Neuron (in vitro differentiated cells): ENCODE data around the gene PPM1E.
"Not testable (repeated sequence)": the region's sequence is repeated elsewhere in the genome, so short reads cannot be mapped to it uniquely, and the experiment has no call there.

Experiments used
- H2AFZ ChIP-seq: one replicate; pipeline ENCODE4 v1.6.1; 2013; ENCODE audit warnings: low read depth, mild to moderate bottlenecking, inconsistent platforms, low read length, moderate library complexity
- H3K27me3 ChIP-seq: one replicate; pipeline ENCODE4 v1.6.1; 2013; ENCODE audit warnings: low read length; ENCODE audit not compliant: insufficient read depth
- H3K36me3 ChIP-seq: one replicate; pipeline ENCODE4 v1.6.1; 2013; ENCODE audit warnings: low read length; ENCODE audit not compliant: insufficient read depth
- H3K4me1 ChIP-seq: one replicate; pipeline ENCODE4 v1.6.1; 2013; ENCODE audit warnings: low read length; ENCODE audit not compliant: insufficient read depth
- H3K4me3 ChIP-seq: 2 replicates; pipeline ENCODE4 v1.5.1; 2013; ENCODE audit warnings: mild to moderate bottlenecking, low read length, moderate library complexity
- H3K9me3 ChIP-seq: one replicate; pipeline ENCODE4 v1.6.1; 2013; ENCODE audit warnings: low read length

Gene PPM1E

DNA sequence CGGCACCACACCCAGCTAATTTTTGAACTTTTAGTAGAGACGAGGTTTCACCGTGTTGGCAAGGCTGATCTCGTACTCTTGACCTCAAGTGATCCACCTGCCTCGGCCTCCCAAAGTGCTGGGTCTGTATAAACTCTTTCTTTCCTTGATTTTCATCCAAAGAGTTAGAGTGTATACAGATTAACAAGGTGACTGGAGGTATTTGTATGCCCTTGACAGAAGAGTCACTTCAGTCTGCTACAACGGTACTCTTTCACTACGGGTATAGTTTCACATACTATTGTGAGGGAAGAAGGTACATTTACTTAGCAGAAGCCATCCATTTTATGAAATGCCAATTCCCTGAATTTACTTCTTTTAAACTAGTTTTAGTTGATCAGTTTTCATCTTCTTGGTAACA, 32.5 kb downstream of the PPM1E start:
- H3K9me3 ChIP-seq, result no peaks in the 10 kb centered on the region
- H3K27me3 ChIP-seq, result no peaks in the 10 kb centered on the region

DNA sequence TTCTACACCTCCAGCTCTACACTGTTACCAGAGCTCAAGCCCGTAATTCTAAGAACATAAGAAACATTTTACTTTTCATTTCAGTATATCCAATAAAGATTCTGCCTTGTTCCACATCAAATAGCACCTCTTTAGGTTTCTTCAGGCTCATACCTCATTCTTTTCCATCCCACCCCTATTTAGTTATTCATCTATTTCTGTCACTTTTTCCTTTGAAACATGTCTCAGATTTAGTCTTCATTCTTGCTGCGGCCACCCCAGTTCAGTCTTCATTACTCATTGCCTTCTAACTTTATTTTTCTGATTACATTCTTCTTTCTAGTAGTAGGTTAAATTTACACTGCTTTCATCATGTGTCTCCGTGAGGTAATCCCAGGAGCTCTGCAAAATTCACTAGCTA, 33.5 kb downstream of the PPM1E start:
- H3K27me3 ChIP-seq, result no peaks in the 10 kb centered on the region
- no peak overlapping the region for H2AFZ ChIP-seq
- peaks cover 2% of the 10 kb centered on the region for H3K9me3 ChIP-seq
- peaks cover 2% of the 10 kb centered on the region for H3K36me3 ChIP-seq
- peaks cover 3% of the 10 kb centered on the region for H3K4me1 ChIP-seq
- no peak overlapping the region for H3K4me3 ChIP-seq

More for the DNA sequence above, 32.5 kb downstream of the PPM1E start:
- H2AFZ ChIP-seq, result no peak overlapping the region
- H3K4me3 ChIP-seq, result no peak overlapping the region
- peaks cover 3% of the 10 kb centered on the region for H3K4me1 ChIP-seq
- H3K36me3 ChIP-seq, result no peaks in the 10 kb centered on the region

DNA sequence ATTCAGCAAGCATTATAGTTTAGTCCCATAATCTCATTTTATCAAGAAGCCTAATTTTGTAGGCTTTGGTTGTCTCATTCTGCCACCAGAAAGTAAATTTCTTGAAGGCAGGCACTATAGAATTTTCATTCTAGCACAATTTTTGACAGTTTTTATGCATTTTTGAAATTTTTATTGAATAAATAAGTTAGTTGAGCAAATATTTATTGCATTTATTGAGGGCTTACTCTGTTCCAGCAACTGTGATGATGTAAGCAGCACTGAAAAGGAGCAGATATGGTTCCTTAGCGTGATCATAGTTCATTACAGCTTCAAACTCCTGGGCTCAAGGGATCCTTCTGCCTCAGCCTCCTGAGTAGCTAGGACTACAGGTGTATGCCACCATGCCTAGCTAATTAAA, 34.2 kb downstream of the PPM1E start:
- H2AFZ ChIP-seq, result no peak overlapping the region
- peaks cover 2% of the 10 kb centered on the region for H3K36me3 ChIP-seq
- H3K4me1 ChIP-seq, result peaks cover 3% of the 10 kb centered on the region
- peaks cover 3% of the 10 kb centered on the region for H3K9me3 ChIP-seq
- H3K27me3 ChIP-seq, result no peaks in the 10 kb centered on the region
- no peak overlapping the region for H3K4me3 ChIP-seq

DNA sequence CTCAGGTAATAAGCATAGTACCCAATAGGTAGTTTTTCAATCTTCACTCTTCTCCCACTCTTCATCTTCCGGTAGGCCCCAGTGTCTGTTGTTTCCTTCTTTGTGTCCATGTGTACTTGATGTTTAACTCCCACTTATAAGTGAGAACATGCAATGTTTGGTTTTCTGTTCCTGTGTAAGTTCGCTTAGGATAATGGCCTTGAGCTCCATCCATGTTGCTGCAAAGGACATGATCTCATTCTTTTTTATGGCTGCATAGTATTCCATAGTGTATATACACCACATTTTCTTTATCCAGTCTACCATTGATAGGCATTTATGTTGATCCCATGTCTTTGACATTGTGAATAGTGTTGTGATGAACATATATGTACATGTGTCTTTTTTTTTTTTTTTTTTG, 38.9 kb downstream of the PPM1E start:
- H3K4me1 ChIP-seq, H2AFZ ChIP-seq, H3K27me3 ChIP-seq, H3K9me3 ChIP-seq, H3K36me3 ChIP-seq, H3K4me3 ChIP-seq: not testable (repeated sequence)

DNA sequence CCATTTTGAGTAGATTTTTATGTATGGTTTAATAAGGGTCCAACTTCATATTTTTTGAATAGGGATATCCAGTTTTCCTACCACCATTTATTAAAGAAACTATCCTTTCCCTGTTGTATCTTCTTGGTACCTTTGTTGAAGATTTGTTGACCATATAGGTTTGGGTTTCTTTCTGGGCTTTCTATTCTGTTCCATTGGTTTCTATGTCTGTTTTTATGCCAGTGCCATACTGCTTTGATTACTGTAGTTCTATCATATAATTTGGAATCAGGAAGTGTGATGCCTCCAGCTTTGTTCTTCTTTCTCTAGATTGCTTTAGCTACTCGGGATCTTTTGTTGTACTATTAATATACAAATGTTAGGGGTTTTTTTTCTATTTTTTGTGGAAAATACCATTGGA, 46.5 kb downstream of the PPM1E start:
- no peak overlapping the region for H2AFZ ChIP-seq
- no peaks in the 10 kb centered on the region for H3K36me3 ChIP-seq
- H3K9me3 ChIP-seq, result no peaks in the 10 kb centered on the region
- no peaks in the 10 kb centered on the region for H3K27me3 ChIP-seq
- H3K4me1 ChIP-seq, result no peaks in the 10 kb centered on the region
- H3K4me3 ChIP-seq, result no peak overlapping the region

DNA sequence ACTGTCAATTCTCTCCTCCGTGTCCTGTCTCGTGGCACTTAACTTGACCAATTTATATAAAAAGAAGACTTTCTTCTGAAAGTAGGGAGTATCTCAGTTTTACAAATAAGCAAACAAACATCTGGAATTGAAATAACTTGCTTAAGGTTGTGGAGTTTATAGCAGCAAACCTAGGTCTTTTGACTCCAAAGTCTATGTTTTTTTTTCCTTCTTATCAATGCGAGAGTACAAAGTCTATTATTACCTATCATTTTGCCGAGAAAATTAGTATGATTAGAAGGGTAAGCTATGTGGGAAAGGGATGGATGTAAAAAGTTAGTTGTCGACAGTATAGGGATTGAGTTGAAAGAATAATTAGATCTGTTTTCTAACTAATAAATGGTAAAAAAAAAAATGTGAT, 50.4 kb downstream of the PPM1E start:
- Histone ChIP-seq H3K4me3 (no peak overlapping the region), H3K9me3 (no peaks in the 10 kb centered on the region), H3K4me1 (no peaks in the 10 kb centered on the region), H3K36me3 (no peaks in the 10 kb centered on the region), H3K27me3 (no peaks in the 10 kb centered on the region), H2AFZ (no peak overlapping the region)

DNA sequence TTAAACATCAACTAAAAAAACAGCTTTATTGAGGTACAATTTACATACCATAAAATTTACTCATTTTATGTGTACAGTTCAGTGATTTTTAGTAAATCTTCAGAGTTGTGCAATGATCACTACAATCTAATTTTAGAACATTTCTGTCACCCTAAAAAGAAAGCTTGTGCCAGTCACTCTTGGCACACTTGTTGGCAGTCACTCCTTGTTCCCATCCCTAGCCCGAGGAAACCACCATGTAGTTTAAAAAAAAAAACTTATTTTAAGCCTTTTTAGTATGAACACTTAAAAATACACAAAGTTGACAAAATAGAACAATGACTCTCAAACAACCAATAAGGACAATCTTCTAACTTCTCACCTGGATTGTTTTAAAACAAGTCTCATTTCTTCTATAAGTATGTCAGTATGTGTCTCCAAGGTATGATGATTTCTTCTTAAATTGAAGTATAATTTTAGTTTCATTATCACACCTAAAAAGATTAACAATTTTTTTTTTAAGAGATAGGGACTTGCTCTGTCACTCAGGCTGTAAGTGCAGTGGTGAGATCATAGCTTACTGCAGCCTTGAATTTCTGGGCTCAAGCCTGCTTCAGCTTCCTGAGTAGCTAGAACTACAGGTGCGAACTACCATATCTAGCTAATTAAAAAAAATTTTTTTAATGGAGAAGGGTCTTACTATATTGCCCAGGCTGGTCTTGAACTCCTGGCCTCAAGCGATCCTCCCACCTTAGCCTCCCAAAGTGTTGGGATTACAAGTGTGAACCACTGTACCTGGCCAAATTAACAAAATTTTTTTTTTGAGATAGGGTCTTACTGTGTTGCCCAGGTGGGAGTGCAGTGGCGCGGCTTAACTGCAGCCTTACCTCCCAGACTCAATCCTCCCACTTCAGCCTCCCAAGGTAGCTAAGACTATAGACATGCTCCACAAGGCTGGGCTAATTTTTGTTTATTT, 53.2 kb downstream of the PPM1E start:
- Histone ChIP-seq H3K4me3 (no peak overlapping the region), H3K4me1 (no peaks in the 10 kb centered on the region), H2AFZ (no peak overlapping the region), H3K27me3 (no peaks in the 10 kb centered on the region), H3K36me3 (no peaks in the 10 kb centered on the region), H3K9me3 (no peaks in the 10 kb centered on the region)

DNA sequence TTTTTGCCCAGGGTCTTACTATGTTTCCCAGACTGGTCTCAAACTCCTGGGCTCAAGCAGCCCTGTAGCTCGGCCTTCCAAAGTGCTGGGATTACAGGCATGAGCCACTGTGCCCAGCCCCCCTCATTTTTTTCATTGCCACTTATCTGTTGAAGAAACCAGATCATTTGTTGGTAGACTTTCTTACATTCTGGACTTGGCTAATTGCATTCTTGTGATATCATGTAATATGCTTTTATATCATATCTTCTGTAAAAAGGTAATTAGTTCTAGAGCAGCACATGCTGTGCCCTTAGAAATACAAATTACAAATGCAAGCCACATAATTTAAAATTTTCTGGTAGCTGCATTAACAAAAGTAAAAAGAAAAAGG, 53.9 kb downstream of the PPM1E start:
- no peak overlapping the region for H3K4me3 ChIP-seq
- H3K36me3 ChIP-seq, result no peaks in the 10 kb centered on the region

DNA sequence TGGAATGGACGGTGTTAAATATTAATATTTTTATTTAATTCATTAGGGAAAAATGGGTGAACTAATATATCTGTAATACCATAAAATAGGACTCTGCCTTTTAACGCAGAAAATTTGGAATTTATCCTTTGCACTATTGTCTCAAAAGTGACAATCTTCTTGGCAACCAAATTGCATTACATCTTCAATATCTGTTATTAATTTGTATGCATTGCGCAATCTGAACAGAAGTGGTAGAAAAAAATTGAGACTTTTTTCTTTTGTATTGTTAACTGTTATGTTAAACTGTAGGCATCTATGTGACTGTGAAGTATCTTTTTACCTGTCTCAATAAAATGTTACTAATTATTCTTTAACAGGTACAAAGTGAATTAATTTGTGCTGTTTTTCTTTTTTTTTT, 55.6 kb downstream of the PPM1E start:
- no peaks in the 10 kb centered on the region for H3K9me3 ChIP-seq
- H3K36me3 ChIP-seq, result no peaks in the 10 kb centered on the region
- H3K4me3 ChIP-seq, result no peak overlapping the region
- H2AFZ ChIP-seq, result no peak overlapping the region
- no peaks in the 10 kb centered on the region for H3K4me1 ChIP-seq
- H3K27me3 ChIP-seq, result no peaks in the 10 kb centered on the region

More for the DNA sequence above, 53.9 kb downstream of the PPM1E start:
- H3K4me1 ChIP-seq, result no peaks in the 10 kb centered on the region
- H3K27me3 ChIP-seq, result no peaks in the 10 kb centered on the region
- H3K9me3 ChIP-seq, result no peaks in the 10 kb centered on the region
- H2AFZ ChIP-seq, result no peak overlapping the region

DNA sequence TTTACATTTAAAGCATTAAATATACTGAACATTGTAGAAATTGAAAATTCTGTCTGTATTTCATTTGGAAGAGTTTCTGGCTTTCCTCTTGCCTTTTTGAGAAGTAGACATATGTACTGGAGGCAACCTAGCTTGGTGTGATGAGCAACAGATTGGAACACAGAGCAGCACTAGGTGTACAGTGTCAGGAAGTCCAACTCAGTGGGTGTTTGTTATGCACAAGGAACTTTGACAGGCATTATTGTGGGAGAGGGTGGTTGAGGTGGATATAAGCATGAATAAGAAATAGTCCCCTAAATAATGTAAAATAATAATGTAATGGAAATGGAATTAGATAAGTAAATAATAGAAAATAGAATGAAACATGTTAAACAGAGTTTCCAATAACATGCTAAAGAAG, 58.1 kb downstream of the PPM1E start:
- peaks cover 2% of the 10 kb centered on the region for H3K9me3 ChIP-seq
- no peak overlapping the region for H3K4me3 ChIP-seq
- no peaks in the 10 kb centered on the region for H3K4me1 ChIP-seq
- no peak overlapping the region for H2AFZ ChIP-seq
- no peaks in the 10 kb centered on the region for H3K27me3 ChIP-seq
- H3K36me3 ChIP-seq, result no peaks in the 10 kb centered on the region

DNA sequence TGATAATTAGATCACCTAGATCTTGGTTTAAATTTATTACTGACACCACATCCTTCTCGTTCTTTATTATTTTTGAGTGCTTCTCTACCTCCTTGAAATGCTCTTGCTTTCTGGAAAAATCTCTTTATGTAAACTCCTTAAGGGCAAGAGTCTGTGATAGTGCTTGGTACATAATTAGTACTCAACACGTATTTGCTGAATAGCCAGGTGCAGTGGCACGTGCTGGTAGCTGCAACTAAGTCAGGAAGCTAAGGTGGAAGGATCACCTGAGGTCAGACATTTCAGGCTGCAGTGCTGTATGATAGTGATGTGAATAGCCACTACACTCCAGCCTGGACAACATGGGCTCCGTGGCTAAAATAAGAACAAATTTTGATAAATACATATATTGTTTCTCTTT, 63.0 kb downstream of the PPM1E start:
- Histone ChIP-seq H2AFZ (no peak overlapping the region), H3K9me3 (peaks cover 2% of the 10 kb centered on the region), H3K36me3 (no peaks in the 10 kb centered on the region), H3K4me3 (no peak overlapping the region), H3K4me1 (peaks cover 20% of the 10 kb centered on the region), H3K27me3 (no peaks in the 10 kb centered on the region)

DNA sequence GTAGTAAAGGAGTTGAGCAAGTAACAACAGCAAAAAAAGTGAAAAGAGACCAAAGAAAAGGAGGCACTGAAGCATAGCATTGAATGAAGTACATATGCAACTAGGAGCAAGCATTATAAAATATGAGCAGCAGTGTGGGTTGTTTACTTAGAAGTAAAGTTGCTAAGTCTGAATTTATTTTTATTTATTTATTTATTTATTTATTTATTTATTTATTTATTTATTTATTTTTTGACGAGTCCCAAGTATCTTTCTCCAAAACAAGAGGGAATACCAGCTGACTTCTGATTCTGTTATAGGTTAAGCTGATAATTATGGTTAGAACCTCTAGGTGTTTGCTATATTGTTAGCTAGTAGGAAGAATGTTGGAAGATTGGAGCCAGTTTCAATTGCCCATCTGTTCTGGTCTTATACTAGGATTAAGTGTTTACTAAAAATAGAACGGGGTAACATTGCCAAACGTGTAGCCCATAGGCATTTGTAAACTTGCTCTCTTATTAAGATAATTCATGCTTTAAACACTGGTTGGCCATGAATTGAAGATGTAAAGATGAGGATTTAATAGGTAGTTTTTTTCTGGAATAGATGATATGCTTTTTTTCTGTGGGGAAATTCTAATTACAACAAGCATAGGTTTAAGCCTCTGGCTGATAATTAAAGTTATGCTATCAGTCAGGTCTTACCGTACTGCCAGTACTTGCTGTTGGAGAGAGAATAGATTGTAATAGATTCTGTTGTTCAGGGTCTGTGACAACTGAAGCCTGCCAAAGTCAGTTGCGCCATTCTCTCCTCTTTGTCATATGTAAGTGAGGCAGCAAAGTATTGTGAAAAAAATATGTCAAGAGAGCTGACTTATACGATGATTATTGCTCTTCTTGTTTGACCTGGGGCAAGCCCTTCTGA, 66.7 kb downstream of the PPM1E start:
- Histone ChIP-seq H3K4me3 (peak overlapping the region; percentile 16), H3K36me3 (no peaks in the 10 kb centered on the region), H3K4me1 (peaks cover 20% of the 10 kb centered on the region), H2AFZ (peak overlapping the region; percentile 8), H3K27me3 (no peaks in the 10 kb centered on the region), H3K9me3 (no peaks in the 10 kb centered on the region)

DNA sequence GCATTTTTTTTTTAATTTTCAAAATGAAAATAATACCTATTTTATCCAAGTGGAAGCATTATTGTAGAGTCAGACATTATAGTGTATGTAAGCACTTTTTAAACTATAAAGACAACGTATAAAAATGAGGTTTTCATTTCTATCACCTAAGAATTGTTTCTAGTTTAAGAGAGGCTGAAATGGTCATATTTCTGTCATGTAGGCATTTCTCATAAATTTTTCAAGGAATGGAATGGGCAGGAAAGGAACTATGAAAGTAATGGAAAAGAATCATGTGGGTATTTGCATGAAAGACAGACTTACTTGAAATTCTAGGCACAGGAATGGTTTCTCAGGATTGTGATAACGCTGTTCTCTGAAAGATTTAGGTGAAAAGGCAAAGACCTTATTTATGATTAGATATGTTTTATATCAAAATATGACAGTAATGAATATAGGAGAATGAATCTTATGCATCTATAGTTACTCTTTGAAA, 67.4 kb downstream of the PPM1E start:
- Histone ChIP-seq H3K9me3 (no peaks in the 10 kb centered on the region), H3K27me3 (no peaks in the 10 kb centered on the region), H3K4me3 (peak overlapping the region; percentile 16), H2AFZ (peak overlapping the region; percentile 8), H3K4me1 (peaks cover 20% of the 10 kb centered on the region), H3K36me3 (no peaks in the 10 kb centered on the region)
